Calu3 (cell line): ENCODE measurements around the gene CGRRF1. TPM values are rescaled to one million over a fixed set of nuclear protein-coding genes. Genes with fewer than 3 reads are reported as not detected.

ENCODE experiments used
- BruUV-seq: library from RNA; stranded (reverse); fragments of 400-500 nt; replicated peaks from 2 replicates; lab custom pipeline; 2021; lab: Mats Ljungman, UMichigan
- CTCF ChIA-PET: fragments of 300-600 bp; sonication (Branson Sonifier 250); formaldehyde crosslinking; loops from one replicate; lab custom pipeline; 2022; ENCODE audit warnings: antibody characterized with exemption; lab: Charles Lee
- DNase-seq: peaks from one replicate; pipeline ENCODE4 v3.0.0; 2022
- H3K27ac Mint-ChIP-seq: one replicate; pipeline ENCODE4 v1.8.0; 2022; ENCODE audit warnings: mixed read lengths; ENCODE audit not compliant: unreplicated experiment
- H3K27me3 Mint-ChIP-seq: one replicate; pipeline ENCODE4 v1.8.0; 2022; ENCODE audit warnings: mixed read lengths; ENCODE audit not compliant: unreplicated experiment
- H3K36me3 Mint-ChIP-seq: one replicate; pipeline ENCODE4 v1.8.0; 2022; ENCODE audit warnings: mild to moderate bottlenecking, moderate library complexity, mixed read lengths; ENCODE audit not compliant: insufficient read depth, unreplicated experiment
- H3K4me1 Mint-ChIP-seq: one replicate; pipeline ENCODE4 v1.8.0; 2022; ENCODE audit warnings: mild to moderate bottlenecking, low read depth, mixed read lengths; ENCODE audit not compliant: unreplicated experiment
- H3K4me3 Mint-ChIP-seq: one replicate; pipeline ENCODE4 v1.8.0; 2022; ENCODE audit warnings: mild to moderate bottlenecking, low read depth, moderate library complexity, mixed read lengths; ENCODE audit not compliant: unreplicated experiment
- H3K9me3 Mint-ChIP-seq: one replicate; pipeline ENCODE4 v1.8.0; 2022; ENCODE audit warnings: low read depth, mixed read lengths; ENCODE audit not compliant: unreplicated experiment
- intact Hi-C: fragments of 100-400 bp; cut with micrococcal nuclease; formaldehyde crosslinking; loops from one replicate; pipeline ENCODE4 v1.10.0; 2022; ENCODE audit not compliant: unreplicated experiment
- total RNA-seq: library from RNA; stranded (reverse); gene quantifications from 2 replicates; pipeline ENCODE4 v1.2.3, GENCODE V29; 2022
- TF ChIP-seq, protein P1 (sequence below): fragments of 200-600 bp; IDR thresholded peaks from one replicate; pipeline ENCODE4 v1.8.0; 2022; ENCODE audit warnings: antibody characterized with exemption; ENCODE audit not compliant: unreplicated experiment

The CGRRF1 gene
- total RNA-seq, 1 experiment from 2014 or later: 12.4 TPM

DNA sequence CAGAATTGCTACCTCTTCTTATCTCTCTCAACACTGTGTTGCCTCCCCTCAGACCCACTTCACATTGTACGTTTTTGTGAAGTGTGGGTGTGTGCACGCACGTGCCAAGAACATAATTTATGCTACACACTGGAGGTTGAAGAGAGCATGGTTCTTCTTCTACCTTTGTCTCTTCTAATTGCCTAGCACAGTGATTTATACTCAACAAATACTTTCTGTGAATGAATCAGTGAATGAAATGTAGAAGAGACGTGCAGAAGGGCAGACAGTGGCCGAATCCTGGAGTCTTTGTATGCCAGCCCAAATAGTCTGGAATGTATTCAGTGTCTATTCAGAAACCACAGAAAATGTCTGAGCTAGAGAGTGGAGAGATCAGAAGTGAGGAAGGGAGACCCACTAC, 52.6 kb downstream of the CGRRF1 start:
- no peaks in the 10 kb centered on the region for H3K9me3 Mint-ChIP-seq
- H3K27me3 Mint-ChIP-seq: no peaks in the 10 kb centered on the region
- no peak for DNase-seq
- TF ChIP-seq, protein P1, sequence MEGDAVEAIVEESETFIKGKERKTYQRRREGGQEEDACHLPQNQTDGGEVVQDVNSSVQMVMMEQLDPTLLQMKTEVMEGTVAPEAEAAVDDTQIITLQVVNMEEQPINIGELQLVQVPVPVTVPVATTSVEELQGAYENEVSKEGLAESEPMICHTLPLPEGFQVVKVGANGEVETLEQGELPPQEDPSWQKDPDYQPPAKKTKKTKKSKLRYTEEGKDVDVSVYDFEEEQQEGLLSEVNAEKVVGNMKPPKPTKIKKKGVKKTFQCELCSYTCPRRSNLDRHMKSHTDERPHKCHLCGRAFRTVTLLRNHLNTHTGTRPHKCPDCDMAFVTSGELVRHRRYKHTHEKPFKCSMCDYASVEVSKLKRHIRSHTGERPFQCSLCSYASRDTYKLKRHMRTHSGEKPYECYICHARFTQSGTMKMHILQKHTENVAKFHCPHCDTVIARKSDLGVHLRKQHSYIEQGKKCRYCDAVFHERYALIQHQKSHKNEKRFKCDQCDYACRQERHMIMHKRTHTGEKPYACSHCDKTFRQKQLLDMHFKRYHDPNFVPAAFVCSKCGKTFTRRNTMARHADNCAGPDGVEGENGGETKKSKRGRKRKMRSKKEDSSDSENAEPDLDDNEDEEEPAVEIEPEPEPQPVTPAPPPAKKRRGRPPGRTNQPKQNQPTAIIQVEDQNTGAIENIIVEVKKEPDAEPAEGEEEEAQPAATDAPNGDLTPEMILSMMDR: no peak
- no TSS peak for BruUV-seq
- no peak overlapping the region for H3K27ac Mint-ChIP-seq
- CTCF ChIA-PET: interaction anchor here (1.2 kb wide), 1 partner anchor 129 kb away, joined by 3 read pairs; no protein-coding TSS in a partner anchor
- H3K4me3 Mint-ChIP-seq: no peak overlapping the region
- no peaks in the 10 kb centered on the region for H3K4me1 Mint-ChIP-seq
- intact Hi-C loops: loop anchor here (5.0 kb wide), 1 partner anchor 330 kb away; no protein-coding TSS in a partner anchor
- peaks cover 27% of the 10 kb centered on the region for H3K36me3 Mint-ChIP-seq

DNA sequence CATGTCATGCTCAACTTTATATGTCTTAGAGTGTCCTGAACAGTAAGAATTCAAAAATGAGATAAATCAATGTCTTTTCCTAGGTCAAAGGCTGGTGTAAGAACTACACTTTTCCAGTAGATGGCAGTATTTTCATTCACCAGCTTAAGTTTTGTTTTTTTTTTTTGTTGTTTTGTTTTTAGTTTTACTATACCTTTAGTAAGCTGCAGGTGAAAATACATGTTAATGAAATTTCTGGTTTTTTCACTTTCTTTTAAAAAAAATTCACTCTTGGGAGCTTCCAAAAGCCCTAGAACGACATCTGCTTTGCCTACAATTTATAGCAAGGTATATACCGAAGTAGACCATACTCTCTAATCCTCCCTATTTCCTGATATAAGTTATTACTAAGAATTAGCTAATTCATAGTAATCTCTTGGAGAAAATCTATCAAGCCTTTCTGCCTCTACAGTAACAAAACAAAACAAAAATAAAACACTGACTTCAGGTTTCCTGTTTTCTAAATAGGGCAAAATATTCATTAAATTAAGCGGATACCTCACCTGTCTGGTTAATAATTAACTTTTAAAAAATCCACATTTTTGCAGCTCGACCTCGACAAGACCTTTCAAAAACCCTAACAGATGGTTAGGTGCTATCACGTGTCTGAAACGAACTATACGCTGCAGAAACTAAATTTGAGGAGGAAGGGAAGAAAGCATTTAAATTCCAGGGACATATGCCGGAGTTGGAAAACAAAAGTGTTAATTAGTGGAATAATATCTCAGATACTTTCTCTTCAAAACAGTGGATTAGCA, 54.6 kb downstream of the CGRRF1 start:
- TSS peak; percentile 72 for BruUV-seq
- CTCF ChIA-PET: interaction anchor here (0.6 to 5.3 kb wide), 14 partner anchors 15 to 324 kb away, joined by 3 to 81 read pairs (median 4); partner anchors contain the start of gene CGRRF1
- no peak overlapping the region for H3K27ac Mint-ChIP-seq
- H3K4me1 Mint-ChIP-seq: no peaks in the 10 kb centered on the region
- peak overlapping the region; percentile 92 for H3K4me3 Mint-ChIP-seq
- no peak for DNase-seq
- H3K9me3 Mint-ChIP-seq: no peaks in the 10 kb centered on the region
- peaks cover 37% of the 10 kb centered on the region for H3K36me3 Mint-ChIP-seq
- TF ChIP-seq, protein P1: peak; percentile 62
- no peaks in the 10 kb centered on the region for H3K27me3 Mint-ChIP-seq
- intact Hi-C loops: loop anchor here (1.0 to 5.0 kb wide), 5 partner anchors 79 to 328 kb away; no protein-coding TSS in a partner anchor

DNA sequence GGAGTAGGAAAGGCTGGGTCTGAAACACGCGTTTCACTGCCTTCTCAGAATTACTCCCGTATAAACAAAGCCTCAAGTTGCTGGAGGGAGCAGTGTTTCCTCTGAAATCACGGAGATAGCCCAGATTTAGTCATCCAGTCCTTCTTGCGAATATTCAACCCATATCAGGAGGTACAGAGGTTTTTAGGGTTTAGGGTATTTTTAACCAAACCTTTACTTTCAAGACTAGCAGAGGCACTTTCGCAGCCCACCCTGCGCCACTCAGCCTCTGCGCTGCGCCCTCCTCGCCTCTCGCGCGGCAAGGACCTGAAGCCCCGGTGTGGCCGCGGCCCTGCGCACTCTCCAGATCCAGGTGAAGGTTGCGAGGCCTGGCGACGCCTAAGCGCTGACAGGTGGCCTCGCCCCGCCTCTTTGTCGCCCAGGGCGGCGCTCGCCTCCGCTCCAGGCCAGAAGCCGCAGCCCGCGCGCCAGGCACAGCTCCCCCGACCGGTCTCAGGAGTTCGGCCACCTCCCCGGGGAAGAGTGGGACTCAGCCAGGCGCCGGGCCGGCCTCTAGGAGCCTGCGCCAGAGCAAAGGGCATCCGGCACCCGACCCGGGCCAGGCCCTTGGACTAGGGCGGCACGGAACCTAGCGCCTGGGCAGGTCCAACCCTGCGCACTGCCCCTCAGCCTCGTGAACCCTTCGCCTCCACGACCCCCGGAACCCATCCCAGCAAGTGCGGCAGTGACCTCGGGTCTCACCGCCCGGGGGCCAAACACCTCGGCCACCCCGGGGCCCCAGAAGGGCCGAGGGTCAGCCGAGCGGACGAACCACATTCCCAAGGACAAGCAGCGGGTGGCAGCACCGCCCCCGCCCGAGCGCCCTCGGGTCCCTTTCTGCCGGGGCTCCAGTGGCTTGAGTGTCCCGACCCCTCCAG, 55.4 kb downstream of the CGRRF1 start:
- Mint-ChIP-seq H3K9me3 (no peaks in the 10 kb centered on the region), H3K4me3 (peak overlapping the region; percentile 92), H3K27ac (peak overlapping the region; percentile 80), H3K27me3 (no peaks in the 10 kb centered on the region), H3K36me3 (peaks cover 37% of the 10 kb centered on the region), H3K4me1 (peaks cover 3% of the 10 kb centered on the region)
- peak; percentile 89 for DNase-seq
- no TSS peak for BruUV-seq
- TF ChIP-seq, protein P1: no peak
- CTCF ChIA-PET: interaction anchor here (0.8 to 5.3 kb wide), 9 partner anchors 9 to 208 kb away, joined by 3 to 81 read pairs (median 4); partner anchors contain the start of gene CGRRF1
- intact Hi-C loops: loop anchor here (1.0 to 5.0 kb wide), 5 partner anchors 78 to 327 kb away; no protein-coding TSS in a partner anchor

DNA sequence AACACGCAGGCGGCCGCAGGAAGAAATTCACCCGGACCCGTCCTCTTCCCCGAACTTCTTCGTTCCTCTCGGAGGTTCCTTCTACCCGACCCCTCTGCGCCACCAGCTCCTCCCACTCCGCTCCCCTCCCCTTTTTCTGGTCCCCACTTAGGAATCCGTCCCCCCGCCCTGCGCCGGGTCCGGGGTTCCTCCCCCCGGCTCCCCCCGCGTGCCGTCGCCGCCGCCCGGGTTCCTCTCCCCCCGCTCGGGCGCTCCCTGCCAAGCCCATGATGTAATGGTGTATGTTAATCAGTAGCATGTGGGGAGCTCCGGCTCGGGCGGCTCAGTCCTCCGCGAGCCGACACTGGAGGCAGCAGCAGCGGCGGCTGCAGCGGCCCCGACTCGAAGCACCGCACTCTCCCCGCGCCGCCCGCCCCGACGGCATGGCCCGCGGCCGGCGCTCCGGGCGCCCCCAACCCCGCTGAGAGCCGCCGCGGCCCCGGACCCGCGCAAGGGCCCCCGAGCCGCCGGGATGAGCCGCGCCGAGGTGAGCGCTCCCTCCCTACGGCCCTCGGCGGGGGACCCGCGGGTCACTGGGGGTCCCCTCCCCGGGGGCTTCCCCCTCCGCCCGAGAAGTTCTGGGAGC, 56.2 kb downstream of the CGRRF1 start:
- H3K4me3 Mint-ChIP-seq: peak overlapping the region; percentile 92
- H3K27ac Mint-ChIP-seq: peak overlapping the region; percentile 80
- H3K27me3 Mint-ChIP-seq: no peaks in the 10 kb centered on the region
- TF ChIP-seq, protein P1: no peak
- H3K36me3 Mint-ChIP-seq: peaks cover 37% of the 10 kb centered on the region
- CTCF ChIA-PET: interaction anchor here (0.8 to 5.3 kb wide), 5 partner anchors 10 to 208 kb away, joined by 3 to 81 read pairs (median 3); no protein-coding TSS in a partner anchor
- peaks cover 7% of the 10 kb centered on the region for H3K4me1 Mint-ChIP-seq
- peak; percentile 86 for DNase-seq
- no peaks in the 10 kb centered on the region for H3K9me3 Mint-ChIP-seq
- no TSS peak for BruUV-seq
- intact Hi-C loops: loop anchor here (2.0 kb wide), 2 partner anchors 77 to 239 kb away; no protein-coding TSS in a partner anchor
